H1 (cell line): ENCODE results near the gene AGAP1. TPM values are rescaled to one million over a fixed set of nuclear protein-coding genes. Genes with fewer than 3 reads are reported as not detected.

Experiments used
- CTCF ChIA-PET: fragments of 300-600 bp; sonication (Branson Sonifier 250); formaldehyde crosslinking; loops from one replicate; lab custom pipeline; 2021; ENCODE audit not compliant: partially characterized antibody; lab: Charles Lee
- POLR2A ChIA-PET: fragments of 300-600 bp; sonication (Branson Sonifier 250); formaldehyde crosslinking; loops from one replicate; lab custom pipeline; 2021; ENCODE audit warnings: inconsistent platforms; ENCODE audit not compliant: partially characterized antibody; lab: Charles Lee
- DNase-seq, 2 experiments: peaks; one replicate each; pipeline versions ENCODE4 v3.0.0 to v3.0.0-alpha.2; 2010 to 2022; ENCODE audit warnings: low spot score in 2 of 2, low read depth in 1 of 2, mixed read lengths in 1 of 2
- FAIRE-seq: peaks from 2 replicates; lab custom pipeline; 2011; peaks lifted over from hg19 to GRCh38; lab: Jason Lieb, UNC
- H2AFZ ChIP-seq: 2 replicates; pipeline ENCODE4 v1.8.1; 2012; ENCODE audit warnings: low read length, inconsistent platforms
- H2AK5ac ChIP-seq: 2 replicates; pipeline ENCODE4 v1.6.1; 2013; ENCODE audit warnings: low read depth, low read length
- H2BK120ac ChIP-seq: replicated peaks from 2 replicates; pipeline ENCODE3; 2013; ENCODE audit warnings: low read depth, low read length, inconsistent platforms
- H2BK12ac ChIP-seq: 2 replicates; pipeline ENCODE4 v1.6.1; 2013; ENCODE audit warnings: low read depth, low read length
- H2BK15ac ChIP-seq: 2 replicates; pipeline ENCODE4 v1.6.1; 2013; ENCODE audit warnings: low read length
- H2BK20ac ChIP-seq: 2 replicates; pipeline ENCODE4 v1.6.1; 2013; ENCODE audit warnings: low read length
- H2BK5ac ChIP-seq: 2 replicates; pipeline ENCODE4 v1.6.1; 2013; ENCODE audit warnings: low read depth, low read length
- H3K14ac ChIP-seq: 2 replicates; pipeline ENCODE4 v1.6.1; 2013; ENCODE audit warnings: inconsistent platforms; ENCODE audit not compliant: insufficient read length
- H3K18ac ChIP-seq: 2 replicates; pipeline ENCODE4 v1.6.1; 2013; ENCODE audit warnings: low read length; ENCODE audit errors: extremely low read depth
- H3K23ac ChIP-seq: 2 replicates; pipeline ENCODE4 v1.6.1; 2013; ENCODE audit warnings: inconsistent platforms; ENCODE audit not compliant: insufficient read length
- H3K23me2 ChIP-seq: 2 replicates; pipeline ENCODE4 v1.6.1; 2013; ENCODE audit warnings: low read depth, low read length
- H3K27ac ChIP-seq: 2 replicates; pipeline ENCODE4 v1.6.1; 2011; ENCODE audit warnings: low read depth, low read length, inconsistent platforms
- H3K27me3 ChIP-seq, 4 experiments: replicated peaks in 1 of 4; 1 replicate in 1 of 4; 2 replicates in 3 of 4; pipeline versions ENCODE4 v1.6.1 to v1.8.1; 2011 to 2013; ENCODE audit warnings: low read length in 3 of 4, mild to moderate bottlenecking in 3 of 4, inconsistent platforms in 2 of 4, mixed read lengths in 2 of 4, moderate library complexity in 1 of 4; ENCODE audit not compliant: control insufficient read depth in 3 of 4, insufficient read depth in 3 of 4; ENCODE audit errors: extremely low read depth in 1 of 4
- H3K36me3 ChIP-seq, 4 experiments: 2 replicates each; pipeline versions ENCODE4 v1.6.1 to v1.8.1; 2011 to 2013; ENCODE audit warnings: mild to moderate bottlenecking in 4 of 4, low read length in 3 of 4, moderate library complexity in 2 of 4, control low read depth in 1 of 4, inconsistent platforms in 1 of 4; ENCODE audit not compliant: insufficient read depth in 4 of 4, control insufficient read depth in 2 of 4
- H3K4ac ChIP-seq: replicated peaks from 2 replicates; pipeline ENCODE3; 2013; ENCODE audit warnings: low read length, low read depth, mixed read lengths, inconsistent platforms; ENCODE audit not compliant: insufficient read length
- H3K4me1 ChIP-seq, 4 experiments: replicated peaks in 1 of 4; 1 replicate in 1 of 4; 2 replicates in 3 of 4; pipeline versions ENCODE4 v1.6.1 to v1.8.1; 2011 to 2013; ENCODE audit warnings: low read length in 3 of 4, inconsistent platforms in 2 of 4, mixed read lengths in 1 of 4; ENCODE audit not compliant: insufficient read depth in 4 of 4, control insufficient read depth in 3 of 4
- H3K4me2 ChIP-seq, 2 experiments: 2 replicates each; pipeline versions ENCODE4 v1.6.1 to v1.8.1; 2011 to 2013; ENCODE audit warnings: low read depth in 2 of 2, low read length in 2 of 2, control low read depth in 1 of 2, inconsistent platforms in 1 of 2, mild to moderate bottlenecking in 1 of 2; ENCODE audit not compliant: insufficient read depth in 1 of 2
- H3K4me3 ChIP-seq, 4 experiments: fragments of 200-600, 300-600 bp in 1 of 4; sonication (generic), shearing (Covaris generic), sonication (Bioruptor Twin) in 1 of 4; 2 replicates each; pipeline versions ENCODE4 v1.5.1 to v1.8.1; 2011 to 2016; ENCODE audit warnings: low read length in 4 of 4, low read depth in 3 of 4, control low read depth in 2 of 4, inconsistent platforms in 2 of 4, mild to moderate bottlenecking in 2 of 4, mixed read lengths in 1 of 4, moderate library complexity in 1 of 4; ENCODE audit not compliant: insufficient read depth in 2 of 4; ENCODE audit errors: extremely low read depth in 1 of 4
- H3K56ac ChIP-seq: replicated peaks from 2 replicates; pipeline ENCODE3; 2013; ENCODE audit warnings: low read depth, mild to moderate bottlenecking, mixed read lengths, low read length, inconsistent platforms; ENCODE audit not compliant: insufficient read length
- H3K79me1 ChIP-seq: 2 replicates; pipeline ENCODE4 v1.6.1; 2013; ENCODE audit warnings: low read depth, low read length, control low read depth
- H3K79me2 ChIP-seq, 2 experiments: 2 replicates each; pipeline versions ENCODE4 v1.6.1 to v1.8.1; 2012 to 2013; ENCODE audit warnings: low read length in 2 of 2, mild to moderate bottlenecking in 2 of 2, inconsistent platforms in 1 of 2; ENCODE audit not compliant: insufficient read depth in 2 of 2, control insufficient read depth in 1 of 2
- H3K9ac ChIP-seq, 4 experiments: replicated peaks in 1 of 4; 1 replicate in 1 of 4; 2 replicates in 3 of 4; pipeline versions ENCODE4 v1.6.1 to v1.8.1; 2011 to 2013; ENCODE audit warnings: low read depth in 3 of 4, low read length in 3 of 4, control low read depth in 2 of 4, mild to moderate bottlenecking in 2 of 4, moderate library complexity in 2 of 4, inconsistent platforms in 1 of 4; ENCODE audit errors: extremely low read depth in 1 of 4
- H3K9me3 ChIP-seq, 2 experiments: 2 replicates each; pipeline versions ENCODE4 v1.6.1 to v1.8.1; 2012 to 2013; ENCODE audit warnings: mild to moderate bottlenecking in 2 of 2, moderate library complexity in 2 of 2, control low read depth in 1 of 2, inconsistent platforms in 1 of 2, low read depth in 1 of 2, low read length in 1 of 2, mixed read lengths in 1 of 2; ENCODE audit not compliant: insufficient read depth in 2 of 2
- H4K20me1 ChIP-seq, 2 experiments: replicated peaks in 1 of 2; 2 replicates each; pipeline versions ENCODE3 to v1.8.1; 2011 to 2013; ENCODE audit warnings: inconsistent platforms in 2 of 2, low read length in 2 of 2, mild to moderate bottlenecking in 1 of 2; ENCODE audit not compliant: insufficient read depth in 2 of 2, control insufficient read depth in 1 of 2
- H4K5ac ChIP-seq: 2 replicates; pipeline ENCODE4 v1.6.1; 2013; ENCODE audit warnings: low read length, low read depth, mixed read lengths, inconsistent platforms; ENCODE audit not compliant: insufficient read length
- H4K8ac ChIP-seq: 2 replicates; pipeline ENCODE4 v1.8.0; 2013; ENCODE audit warnings: mild to moderate bottlenecking, moderate library complexity, low read length, inconsistent platforms; ENCODE audit not compliant: insufficient read depth; ENCODE audit errors: extremely low read depth
- H4K91ac ChIP-seq: replicated peaks from 2 replicates; pipeline ENCODE3; 2013; ENCODE audit warnings: low read length, mixed read lengths, inconsistent platforms; ENCODE audit not compliant: insufficient read length
- HDAC2 ChIP-seq, 2 experiments: fragments of 300-600 bp in 1 of 2; sonication (generic) in 1 of 2; IDR thresholded peaks; 2 replicates each; pipeline ENCODE4 v1.6.1; 2011 to 2012; ENCODE audit warnings: low read depth in 2 of 2, low read length in 2 of 2, mild to moderate bottlenecking in 2 of 2, moderate library complexity in 2 of 2, borderline replicate concordance in 1 of 2, inconsistent platforms in 1 of 2
- SIX5 ChIP-seq: IDR thresholded peaks from 2 replicates; pipeline ENCODE4 v1.6.1; 2011; ENCODE audit warnings: mild to moderate bottlenecking, low read depth, low read length
- WGBS, 2 experiments: shearing (Covaris generic) in 1 of 2; methylation state at CpG; one replicate each; pipeline versions ENCODE4 v1.1.6 to v1.1.7; 2013 to 2015; ENCODE audit warnings: low lambda C conversion rate in 2 of 2, mixed read lengths in 2 of 2, inconsistent platforms in 1 of 2, low coverage in 1 of 2, missing lambda C conversion rate in 1 of 2; ENCODE audit not compliant: insufficient replicate concordance in 2 of 2, insufficient coverage in 1 of 2, insufficient read length in 1 of 2; ENCODE audit errors: extremely low coverage in 1 of 2, missing lambda C conversion rate in 1 of 2; 5-methylcytosine and 5-hydroxymethylcytosine counted together
- polyA plus RNA-seq, 7 experiments: library from polyadenylated mRNA; depleted of rRNA in 3 of 7; stranded (reverse) in 5 of 7; unstranded in 2 of 7; fragments of >200 nt in 5 of 7; fragments of 200-250 nt in 2 of 7; gene quantifications; 1 replicate in 5 of 7; 2 replicates in 1 of 7; 4 replicates in 1 of 7; pipeline versions ENCODE4 v1.2.1 to v1.2.3, GENCODE V29; 2011 to 2013; ENCODE audit warnings: missing spikeins in 2 of 7, mixed read lengths in 2 of 7
- total RNA-seq: library from RNA; stranded (reverse); fragmentation: NEBNext Ultra II Directional; extraction: Animal tissue kit (Norgen Biotek cat#: 25700); gene quantifications from 2 replicates; pipeline ENCODE4 v1.2.1, GENCODE V29; 2021

AGAP1 gene
- total and polyA plus RNA-seq, 2 of the 8 experiments (the other 6 are each of a cell fraction or from before 2014, with no cell fraction given): 18.1 to 39.4 TPM

- WGBS, 2 experiments: 75% methylated on average over 6 of the region's 6 CpGs; no CpG with 5 or more reads in 1 of the 2 experiments
- ChIA-PET CTCF (interaction anchor here (2.9 kb wide), 1 partner anchor 25 kb away, joined by 9 read pairs; no protein-coding TSS in a partner anchor), POLR2A (no interaction called here)
- Histone ChIP-seq H3K18ac (no peak overlapping the region), H3K4me2 (no peak overlapping the region), H3K79me2 (no peaks in the 10 kb centered on the region), H3K27ac (no peak overlapping the region), H3K9ac (no peak overlapping the region), H2BK15ac (no peak overlapping the region), H2BK5ac (no peak overlapping the region), H3K23ac (no peak overlapping the region), H2BK12ac (no peak overlapping the region), H4K8ac (no peak overlapping the region), H3K36me3 (peaks cover 0 to 3% (median 0%) of the 10 kb centered on the region in 4 experiments; a peak in 1 of 8 replicates), H4K20me1 (no peaks in the 10 kb centered on the region), H3K27me3 (no peaks in the 10 kb centered on the region), H3K14ac (no peak overlapping the region), H3K79me1 (no peaks in the 10 kb centered on the region), H2BK20ac (no peak overlapping the region), H2AK5ac (no peak overlapping the region), H3K9me3 (no peaks in the 10 kb centered on the region), H3K23me2 (no peaks in the 10 kb centered on the region)
- DNase-seq: no peak
- TF ChIP-seq HDAC2 (IDR thresholded peaks at IDR 0.05; ENCODE audit: borderline replicate concordance in 1 of 2, low read depth in 2 of 2, low read length in 2 of 2) (no peak), SIX5 (no peak)
- TF ChIP-seq, all 59 proteins: peak for 0
- Histone ChIP-seq H4K5ac (no peak overlapping the region), H3K4ac (no peak overlapping the region), H2AFZ (no peak overlapping the region), H3K56ac (no peak overlapping the region), H2BK120ac (no peak overlapping the region), H4K91ac (no peak overlapping the region), H3K4me1 (no peaks in the 10 kb centered on the region), H3K4me3 (no peak overlapping the region)
- FAIRE-seq: no peak
These were observed 417.3 kb downstream of the AGAP1 start for GRCh38 chr2:235911125-235911524.
